HL-60 (cell line): ENCODE results near the gene RBMS3.

Experiments
- CTCF ChIP-seq: IDR thresholded peaks from one replicate; pipeline ENCODE4 v1.5.1; 2011; ENCODE audit warnings: low read length, control low read depth, inconsistent platforms; ENCODE audit not compliant: insufficient read depth
- REST ChIP-seq: IDR thresholded peaks from 2 replicates; pipeline ENCODE4 v1.6.1; 2012; ENCODE audit warnings: low read depth; ENCODE audit not compliant: insufficient replicate concordance

- TF ChIP-seq CTCF: no peak
- no peak for TF ChIP-seq REST
Observed at GRCh38 chr3:29705906-29706844, 425.3 kb downstream of the RBMS3 start.
